ENCODE results near the gene CENPW.

DNA sequence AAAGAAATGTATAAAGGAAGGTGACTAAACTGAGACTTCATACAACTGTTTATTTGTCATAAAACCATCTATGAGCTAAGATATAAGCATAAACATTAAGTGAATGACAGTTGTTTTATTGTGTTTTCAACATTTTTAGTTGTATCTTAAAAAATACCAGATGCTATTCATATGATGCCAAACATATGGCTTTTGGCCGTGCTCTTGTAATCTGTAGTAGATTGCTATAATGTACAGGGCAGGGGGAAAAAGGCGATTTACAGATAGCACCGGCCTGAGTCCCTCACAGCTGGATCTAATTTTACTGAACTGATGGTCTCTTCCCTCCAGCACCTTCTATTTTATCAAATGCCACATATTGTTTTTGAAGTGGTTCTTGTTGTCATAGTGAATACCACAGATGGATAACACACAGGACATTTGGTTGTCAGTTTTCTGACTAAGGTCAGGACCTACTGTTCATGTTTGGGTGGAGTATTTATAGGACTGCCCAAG, 48.2 kb downstream of the CENPW start:
- TF ChIP-seq ZNF396 (CRISPR knock-in tag; IDR thresholded peaks at IDR 0.05; ENCODE audit: borderline replicate concordance) (no peak), CREB1 (CRISPR knock-in tag; IDR thresholded peaks at IDR 0.05) (no peak), NR3C1 (CRISPR knock-in tag; conservative IDR thresholded peaks at IDR 0.05; ENCODE audit: low read depth) (no peak), MXD4 (CRISPR knock-in tag; IDR thresholded peaks at IDR 0.05; ENCODE audit: borderline replicate concordance) (no peak)
- TF ChIP-seq, protein P1, sequence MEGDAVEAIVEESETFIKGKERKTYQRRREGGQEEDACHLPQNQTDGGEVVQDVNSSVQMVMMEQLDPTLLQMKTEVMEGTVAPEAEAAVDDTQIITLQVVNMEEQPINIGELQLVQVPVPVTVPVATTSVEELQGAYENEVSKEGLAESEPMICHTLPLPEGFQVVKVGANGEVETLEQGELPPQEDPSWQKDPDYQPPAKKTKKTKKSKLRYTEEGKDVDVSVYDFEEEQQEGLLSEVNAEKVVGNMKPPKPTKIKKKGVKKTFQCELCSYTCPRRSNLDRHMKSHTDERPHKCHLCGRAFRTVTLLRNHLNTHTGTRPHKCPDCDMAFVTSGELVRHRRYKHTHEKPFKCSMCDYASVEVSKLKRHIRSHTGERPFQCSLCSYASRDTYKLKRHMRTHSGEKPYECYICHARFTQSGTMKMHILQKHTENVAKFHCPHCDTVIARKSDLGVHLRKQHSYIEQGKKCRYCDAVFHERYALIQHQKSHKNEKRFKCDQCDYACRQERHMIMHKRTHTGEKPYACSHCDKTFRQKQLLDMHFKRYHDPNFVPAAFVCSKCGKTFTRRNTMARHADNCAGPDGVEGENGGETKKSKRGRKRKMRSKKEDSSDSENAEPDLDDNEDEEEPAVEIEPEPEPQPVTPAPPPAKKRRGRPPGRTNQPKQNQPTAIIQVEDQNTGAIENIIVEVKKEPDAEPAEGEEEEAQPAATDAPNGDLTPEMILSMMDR (IDR thresholded peaks at IDR 0.05) = no peak
- TF ChIP-seq, protein P2, sequence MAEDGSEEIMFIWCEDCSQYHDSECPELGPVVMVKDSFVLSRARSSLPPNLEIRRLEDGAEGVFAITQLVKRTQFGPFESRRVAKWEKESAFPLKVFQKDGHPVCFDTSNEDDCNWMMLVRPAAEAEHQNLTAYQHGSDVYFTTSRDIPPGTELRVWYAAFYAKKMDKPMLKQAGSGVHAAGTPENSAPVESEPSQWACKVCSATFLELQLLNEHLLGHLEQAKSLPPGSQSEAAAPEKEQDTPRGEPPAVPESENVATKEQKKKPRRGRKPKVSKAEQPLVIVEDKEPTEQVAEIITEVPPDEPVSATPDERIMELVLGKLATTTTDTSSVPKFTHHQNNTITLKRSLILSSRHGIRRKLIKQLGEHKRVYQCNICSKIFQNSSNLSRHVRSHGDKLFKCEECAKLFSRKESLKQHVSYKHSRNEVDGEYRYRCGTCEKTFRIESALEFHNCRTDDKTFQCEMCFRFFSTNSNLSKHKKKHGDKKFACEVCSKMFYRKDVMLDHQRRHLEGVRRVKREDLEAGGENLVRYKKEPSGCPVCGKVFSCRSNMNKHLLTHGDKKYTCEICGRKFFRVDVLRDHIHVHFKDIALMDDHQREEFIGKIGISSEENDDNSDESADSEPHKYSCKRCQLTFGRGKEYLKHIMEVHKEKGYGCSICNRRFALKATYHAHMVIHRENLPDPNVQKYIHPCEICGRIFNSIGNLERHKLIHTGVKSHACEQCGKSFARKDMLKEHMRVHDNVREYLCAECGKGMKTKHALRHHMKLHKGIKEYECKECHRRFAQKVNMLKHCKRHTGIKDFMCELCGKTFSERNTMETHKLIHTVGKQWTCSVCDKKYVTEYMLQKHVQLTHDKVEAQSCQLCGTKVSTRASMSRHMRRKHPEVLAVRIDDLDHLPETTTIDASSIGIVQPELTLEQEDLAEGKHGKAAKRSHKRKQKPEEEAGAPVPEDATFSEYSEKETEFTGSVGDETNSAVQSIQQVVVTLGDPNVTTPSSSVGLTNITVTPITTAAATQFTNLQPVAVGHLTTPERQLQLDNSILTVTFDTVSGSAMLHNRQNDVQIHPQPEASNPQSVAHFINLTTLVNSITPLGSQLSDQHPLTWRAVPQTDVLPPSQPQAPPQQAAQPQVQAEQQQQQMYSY (CRISPR knock-in tag; IDR thresholded peaks at IDR 0.05) = no peak
- TF ChIP-seq, protein P3, sequence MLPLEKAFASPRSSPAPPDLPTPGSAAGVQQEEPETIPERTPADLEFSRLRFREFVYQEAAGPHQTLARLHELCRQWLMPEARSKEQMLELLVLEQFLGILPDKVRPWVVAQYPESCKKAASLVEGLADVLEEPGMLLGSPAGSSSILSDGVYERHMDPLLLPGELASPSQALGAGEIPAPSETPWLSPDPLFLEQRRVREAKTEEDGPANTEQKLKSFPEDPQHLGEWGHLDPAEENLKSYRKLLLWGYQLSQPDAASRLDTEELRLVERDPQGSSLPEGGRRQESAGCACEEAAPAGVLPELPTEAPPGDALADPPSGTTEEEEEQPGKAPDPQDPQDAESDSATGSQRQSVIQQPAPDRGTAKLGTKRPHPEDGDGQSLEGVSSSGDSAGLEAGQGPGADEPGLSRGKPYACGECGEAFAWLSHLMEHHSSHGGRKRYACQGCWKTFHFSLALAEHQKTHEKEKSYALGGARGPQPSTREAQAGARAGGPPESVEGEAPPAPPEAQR (CRISPR knock-in tag; IDR thresholded peaks at IDR 0.05) = no peak
- TF ChIP-seq, protein P4, sequence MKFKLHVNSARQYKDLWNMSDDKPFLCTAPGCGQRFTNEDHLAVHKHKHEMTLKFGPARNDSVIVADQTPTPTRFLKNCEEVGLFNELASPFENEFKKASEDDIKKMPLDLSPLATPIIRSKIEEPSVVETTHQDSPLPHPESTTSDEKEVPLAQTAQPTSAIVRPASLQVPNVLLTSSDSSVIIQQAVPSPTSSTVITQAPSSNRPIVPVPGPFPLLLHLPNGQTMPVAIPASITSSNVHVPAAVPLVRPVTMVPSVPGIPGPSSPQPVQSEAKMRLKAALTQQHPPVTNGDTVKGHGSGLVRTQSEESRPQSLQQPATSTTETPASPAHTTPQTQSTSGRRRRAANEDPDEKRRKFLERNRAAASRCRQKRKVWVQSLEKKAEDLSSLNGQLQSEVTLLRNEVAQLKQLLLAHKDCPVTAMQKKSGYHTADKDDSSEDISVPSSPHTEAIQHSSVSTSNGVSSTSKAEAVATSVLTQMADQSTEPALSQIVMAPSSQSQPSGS (CRISPR knock-in tag; IDR thresholded peaks at IDR 0.05; ENCODE audit: borderline replicate concordance, low read depth) = no peak
- TF ChIP-seq, protein P5, sequence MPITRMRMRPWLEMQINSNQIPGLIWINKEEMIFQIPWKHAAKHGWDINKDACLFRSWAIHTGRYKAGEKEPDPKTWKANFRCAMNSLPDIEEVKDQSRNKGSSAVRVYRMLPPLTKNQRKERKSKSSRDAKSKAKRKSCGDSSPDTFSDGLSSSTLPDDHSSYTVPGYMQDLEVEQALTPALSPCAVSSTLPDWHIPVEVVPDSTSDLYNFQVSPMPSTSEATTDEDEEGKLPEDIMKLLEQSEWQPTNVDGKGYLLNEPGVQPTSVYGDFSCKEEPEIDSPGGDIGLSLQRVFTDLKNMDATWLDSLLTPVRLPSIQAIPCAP (CRISPR knock-in tag; IDR thresholded peaks at IDR 0.05) = no peak
- TF ChIP-seq, protein P6, sequence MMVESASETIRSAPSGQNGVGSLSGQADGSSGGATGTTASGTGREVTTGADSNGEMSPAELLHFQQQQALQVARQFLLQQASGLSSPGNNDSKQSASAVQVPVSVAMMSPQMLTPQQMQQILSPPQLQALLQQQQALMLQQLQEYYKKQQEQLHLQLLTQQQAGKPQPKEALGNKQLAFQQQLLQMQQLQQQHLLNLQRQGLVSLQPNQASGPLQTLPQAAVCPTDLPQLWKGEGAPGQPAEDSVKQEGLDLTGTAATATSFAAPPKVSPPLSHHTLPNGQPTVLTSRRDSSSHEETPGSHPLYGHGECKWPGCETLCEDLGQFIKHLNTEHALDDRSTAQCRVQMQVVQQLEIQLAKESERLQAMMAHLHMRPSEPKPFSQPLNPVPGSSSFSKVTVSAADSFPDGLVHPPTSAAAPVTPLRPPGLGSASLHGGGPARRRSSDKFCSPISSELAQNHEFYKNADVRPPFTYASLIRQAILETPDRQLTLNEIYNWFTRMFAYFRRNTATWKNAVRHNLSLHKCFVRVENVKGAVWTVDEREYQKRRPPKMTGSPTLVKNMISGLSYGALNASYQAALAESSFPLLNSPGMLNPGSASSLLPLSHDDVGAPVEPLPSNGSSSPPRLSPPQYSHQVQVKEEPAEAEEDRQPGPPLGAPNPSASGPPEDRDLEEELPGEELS (CRISPR knock-in tag; IDR thresholded peaks at IDR 0.05) = no peak
- TF ChIP-seq, protein P7, sequence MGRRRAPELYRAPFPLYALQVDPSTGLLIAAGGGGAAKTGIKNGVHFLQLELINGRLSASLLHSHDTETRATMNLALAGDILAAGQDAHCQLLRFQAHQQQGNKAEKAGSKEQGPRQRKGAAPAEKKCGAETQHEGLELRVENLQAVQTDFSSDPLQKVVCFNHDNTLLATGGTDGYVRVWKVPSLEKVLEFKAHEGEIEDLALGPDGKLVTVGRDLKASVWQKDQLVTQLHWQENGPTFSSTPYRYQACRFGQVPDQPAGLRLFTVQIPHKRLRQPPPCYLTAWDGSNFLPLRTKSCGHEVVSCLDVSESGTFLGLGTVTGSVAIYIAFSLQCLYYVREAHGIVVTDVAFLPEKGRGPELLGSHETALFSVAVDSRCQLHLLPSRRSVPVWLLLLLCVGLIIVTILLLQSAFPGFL (CRISPR knock-in tag; IDR thresholded peaks at IDR 0.05; ENCODE audit: borderline replicate concordance) = no peak

Data from WTC11 (cell line).